Breast epithelium (tissue), 4 donors: Measurements from ENCODE around the gene HOXD1. TPM values are rescaled to one million over a fixed set of nuclear protein-coding genes. Genes with fewer than 3 reads are reported as not detected.
A peak's percentile ranks its signal among the peaks of the same experiment; 100 is the strongest.

Source experiments
- DNase-seq, 2 donors: peaks; one replicate each; pipeline ENCODE4 v3.0.0-alpha.2; 2019; ENCODE audit warnings: low spot score in 2 of 2
- H3K27ac ChIP-seq, 2 donors: fragments of 200-600 bp; sonication (generic) in 1 of 2; one replicate each; pipeline ENCODE4 v1.5.1; 2016 to 2019; ENCODE audit warnings: mild to moderate bottlenecking in 1 of 2
- H3K27me3 ChIP-seq, 2 donors: fragments of 200-600 bp; sonication (generic) in 1 of 2; one replicate each; pipeline versions ENCODE4 v1.5.1 to v1.6.0; 2017 to 2019; ENCODE audit warnings: control low read depth in 1 of 2, mild to moderate bottlenecking in 1 of 2
- H3K36me3 ChIP-seq: fragments of 200-600 bp; one replicate; pipeline ENCODE4 v1.5.1; 2019
- H3K4me1 ChIP-seq, 2 donors: fragments of 200-600 bp; sonication (generic); one replicate each; pipeline ENCODE4 v1.5.1; 2016 to 2019; ENCODE audit warnings: control low read depth in 1 of 2
- H3K4me3 ChIP-seq, 3 donors: fragments of 200-600 bp; sonication (generic); 1 replicate in 2 of 3; 2 replicates in 1 of 3; pipeline ENCODE4 v1.5.1; 2016 to 2019; ENCODE audit warnings: mild to moderate bottlenecking in 3 of 3, moderate library complexity in 2 of 3
- H3K9me3 ChIP-seq, 2 donors: fragments of 200-600 bp; sonication (generic) in 1 of 2; one replicate each; pipeline ENCODE4 v1.5.1; 2016 to 2019; ENCODE audit warnings: control low read depth in 1 of 2
- CTCF ChIP-seq, 3 donors: fragments of 450-650 bp; IDR thresholded peaks; one replicate each; pipeline ENCODE4 v1.5.1; 2016 to 2017; ENCODE audit warnings: antibody characterized with exemption in 3 of 3, mild to moderate bottlenecking in 3 of 3, moderate library complexity in 3 of 3
- POLR2A ChIP-seq: fragments of 450-650 bp; IDR thresholded peaks from one replicate; pipeline ENCODE4 v1.6.1; 2016; ENCODE audit warnings: antibody characterized with exemption, mild to moderate bottlenecking, moderate library complexity
- POLR2AphosphoS5 ChIP-seq, 3 donors: sonication (generic); formaldehyde crosslinking; IDR thresholded peaks; one replicate each; pipeline ENCODE4 v1.6.1; 2017; ENCODE audit warnings: antibody characterized with exemption in 3 of 3
- intact Hi-C: fragments of 100-400 bp; cut with DNase I; formaldehyde crosslinking; loops from one replicate; pipeline ENCODE4 v1.15.1; 2023; ENCODE audit warnings: low total_unique reads
- total RNA-seq, 3 donors: library from RNA; depleted of rRNA; stranded (reverse); fragments of >200 nt; gene quantifications; one replicate each; pipeline ENCODE4 v1.1.0, GENCODE V29; 2016

HOXD1 gene
- total RNA-seq, 3 donors from 2014 or later, result 0.15 to 1.3 (median 0.64) TPM

GRCh38 chr2:176163672-176164056, 24.8 kb upstream of the HOXD1 start:
- H3K4me3 ChIP-seq, result no peak overlapping the region
- no peak overlapping the region for H3K27ac ChIP-seq
- TF ChIP-seq POLR2A (no peak), POLR2AphosphoS5 (IDR thresholded peaks at IDR 0.05) (no peak), CTCF (IDR thresholded peaks at IDR 0.05) (no peak)
- DNase-seq, result no peak
- no peaks in the 10 kb centered on the region for H3K4me1 ChIP-seq
- H3K9me3 ChIP-seq, result no peaks in the 10 kb centered on the region
- intact Hi-C loops, result loop anchor here (10.0 kb wide), 1 partner anchor 291 kb away; no protein-coding TSS in a partner anchor
- no peaks in the 10 kb centered on the region for H3K36me3 ChIP-seq
- H3K27me3 ChIP-seq, result peaks cover 0 to 75% of the 10 kb centered on the region in 2 donors

GRCh38 chr2:176164201-176164600, 24.3 kb upstream of the HOXD1 start:
- no peak for DNase-seq
- H3K4me3 ChIP-seq, result no peak overlapping the region
- no peaks in the 10 kb centered on the region for H3K36me3 ChIP-seq
- no peaks in the 10 kb centered on the region for H3K9me3 ChIP-seq
- intact Hi-C loops, result loop anchor here (10.0 kb wide), 1 partner anchor 291 kb away; no protein-coding TSS in a partner anchor
- H3K27me3 ChIP-seq, result peaks cover 0 to 75% of the 10 kb centered on the region in 2 donors
- no peak for TF ChIP-seq POLR2AphosphoS5 (IDR thresholded peaks at IDR 0.05)
- TF ChIP-seq POLR2A, result no peak
- TF ChIP-seq CTCF (IDR thresholded peaks at IDR 0.05), result no peak
- H3K4me1 ChIP-seq, result no peaks in the 10 kb centered on the region
- no peak overlapping the region for H3K27ac ChIP-seq

GRCh38 chr2:176164611-176165369, 23.7 kb upstream of the HOXD1 start:
- intact Hi-C loops, result loop anchor here (10.0 kb wide), 1 partner anchor 290 kb away; no protein-coding TSS in a partner anchor

GRCh38 chr2:176165370-176166050, 23.0 kb upstream of the HOXD1 start:
- Histone ChIP-seq H3K27me3 (peaks cover 0 to 71% of the 10 kb centered on the region in 2 donors), H3K4me3 (peak overlapping the region in 1 of 3 donors; percentile 9), H3K4me1 (no peaks in the 10 kb centered on the region), H3K36me3 (no peaks in the 10 kb centered on the region), H3K27ac (no peak overlapping the region), H3K9me3 (no peaks in the 10 kb centered on the region)
- TF ChIP-seq POLR2AphosphoS5 (IDR thresholded peaks at IDR 0.05) (no peak), CTCF (IDR thresholded peaks at IDR 0.05) (no peak), POLR2A (no peak)
- DNase-seq, result no peak
- intact Hi-C loops, result loop anchor here (10.0 kb wide), 1 partner anchor 289 kb away; no protein-coding TSS in a partner anchor

More at GRCh38 chr2:176164611-176165369, 23.7 kb upstream of the HOXD1 start:
- Histone ChIP-seq H3K36me3 (no peaks in the 10 kb centered on the region), H3K9me3 (no peaks in the 10 kb centered on the region), H3K4me1 (no peaks in the 10 kb centered on the region), H3K27ac (no peak overlapping the region), H3K27me3 (peaks cover 0 to 75% of the 10 kb centered on the region in 2 donors), H3K4me3 (peak overlapping the region in 1 of 3 donors; percentile 9)
- TF ChIP-seq POLR2A, result no peak
- no peak for TF ChIP-seq CTCF (IDR thresholded peaks at IDR 0.05)
- TF ChIP-seq POLR2AphosphoS5 (IDR thresholded peaks at IDR 0.05), result no peak
- DNase-seq, result no peak

- H3K36me3 ChIP-seq, result no peaks in the 10 kb centered on the region
- H3K9me3 ChIP-seq, result no peaks in the 10 kb centered on the region
- no peak overlapping the region for H3K4me3 ChIP-seq
- intact Hi-C loops, result loop anchor here (10.0 kb wide), 1 partner anchor 289 kb away; no protein-coding TSS in a partner anchor
- peaks cover 0 to 69% of the 10 kb centered on the region in 2 donors for H3K27me3 ChIP-seq
- DNase-seq, result no peak
- no peak for TF ChIP-seq CTCF (IDR thresholded peaks at IDR 0.05)
- no peak for TF ChIP-seq POLR2AphosphoS5 (IDR thresholded peaks at IDR 0.05)
- no peak for TF ChIP-seq POLR2A
- no peaks in the 10 kb centered on the region for H3K4me1 ChIP-seq
- H3K27ac ChIP-seq, result no peak overlapping the region
Measured at GRCh38 chr2:176166272-176166671, 22.2 kb upstream of the HOXD1 start.
